Liver (tissue), 9 donors: ENCODE measurements around the gene AUNIP. TPM values are rescaled to one million over a fixed set of nuclear protein-coding genes. Genes with fewer than 3 reads are reported as not detected.

Source experiments
- DNase-seq: peaks from one replicate; pipeline ENCODE4 v3.0.0-alpha.2; 2017; ENCODE audit warnings: low spot score
- H3K27ac ChIP-seq, 2 donors: one replicate each; pipeline ENCODE4 v1.7.0; 2013; ENCODE audit warnings: inconsistent platforms in 2 of 2, low read length in 2 of 2, control low read depth in 1 of 2, low read depth in 1 of 2, mild to moderate bottlenecking in 1 of 2
- H3K27me3 ChIP-seq, 4 donors: one replicate each; pipeline versions ENCODE4 v1.6.1 to v1.7.0; 2013; ENCODE audit warnings: low read length in 3 of 4, inconsistent platforms in 1 of 4, mild to moderate bottlenecking in 1 of 4, moderate library complexity in 1 of 4; ENCODE audit not compliant: control insufficient read depth in 4 of 4, insufficient read depth in 4 of 4
- H3K36me3 ChIP-seq, 4 donors: one replicate each; pipeline versions ENCODE4 v1.6.1 to v1.7.0; 2013; ENCODE audit warnings: low read length in 3 of 4, mild to moderate bottlenecking in 3 of 4, low read depth in 1 of 4, moderate library complexity in 1 of 4; ENCODE audit not compliant: control insufficient read depth in 4 of 4, insufficient read depth in 3 of 4
- H3K4me1 ChIP-seq, 4 donors: one replicate each; pipeline versions ENCODE4 v1.6.1 to v1.7.0; 2013; ENCODE audit warnings: low read length in 3 of 4, mild to moderate bottlenecking in 3 of 4, moderate library complexity in 1 of 4; ENCODE audit not compliant: control insufficient read depth in 4 of 4, insufficient read depth in 4 of 4
- H3K4me3 ChIP-seq, 3 donors: one replicate each; pipeline versions ENCODE4 v1.6.1 to v1.7.0; 2013; ENCODE audit warnings: low read length in 3 of 3, control low read depth in 1 of 3, low read depth in 1 of 3, mild to moderate bottlenecking in 1 of 3
- H3K9ac ChIP-seq, 2 donors: one replicate each; pipeline ENCODE4 v1.7.0; 2013; ENCODE audit warnings: low read length in 2 of 2, mild to moderate bottlenecking in 2 of 2, moderate library complexity in 2 of 2, control low read depth in 1 of 2, low read depth in 1 of 2
- H3K9me3 ChIP-seq, 4 donors: one replicate each; pipeline versions ENCODE4 v1.6.1 to v1.7.0; 2013; ENCODE audit warnings: low read length in 3 of 4; ENCODE audit not compliant: control insufficient read depth in 4 of 4
- ATF3 ChIP-seq: IDR thresholded peaks from 2 replicates; pipeline ENCODE4 v1.6.1; 2016; ENCODE audit warnings: antibody characterized with exemption
- EGR1 ChIP-seq, 2 donors: IDR thresholded peaks; 2 replicates each; pipeline ENCODE4 v1.6.1; 2016 to 2018; ENCODE audit warnings: antibody characterized with exemption in 2 of 2, low read depth in 2 of 2
- FOXA1 ChIP-seq: IDR thresholded peaks from 2 replicates; pipeline ENCODE4 v1.6.1; 2016; ENCODE audit warnings: antibody characterized with exemption
- FOXA2 ChIP-seq: IDR thresholded peaks from 2 replicates; pipeline ENCODE4 v1.6.1; 2016; ENCODE audit warnings: antibody characterized with exemption
- GABPA ChIP-seq, 2 donors: IDR thresholded peaks in 1 of 2; conservative IDR thresholded peaks in 1 of 2; 2 replicates each; pipeline ENCODE4 v1.6.1; 2016; ENCODE audit warnings: antibody characterized with exemption in 2 of 2, mild to moderate bottlenecking in 1 of 2, moderate library complexity in 1 of 2
- HNF4A ChIP-seq, 2 donors: conservative IDR thresholded peaks; 2 replicates each; pipeline ENCODE4 v1.6.1; 2016; ENCODE audit warnings: antibody characterized with exemption in 2 of 2, mild to moderate bottlenecking in 2 of 2
- HNF4G ChIP-seq: IDR thresholded peaks from 2 replicates; pipeline ENCODE4 v1.6.1; 2016; ENCODE audit warnings: antibody characterized with exemption
- JUND ChIP-seq, 2 donors: IDR thresholded peaks; 2 replicates each; pipeline ENCODE4 v1.6.1; 2016; ENCODE audit warnings: antibody characterized with exemption in 2 of 2
- MAX ChIP-seq: IDR thresholded peaks from 2 replicates; pipeline ENCODE4 v1.6.1; 2016; ENCODE audit warnings: antibody characterized with exemption
- NR2F2 ChIP-seq: IDR thresholded peaks from 2 replicates; pipeline ENCODE4 v1.6.1; 2016; ENCODE audit warnings: antibody characterized with exemption
- RAD21 ChIP-seq, 2 donors: IDR thresholded peaks; 2 replicates each; pipeline ENCODE4 v1.6.1; 2016; ENCODE audit warnings: antibody characterized with exemption in 2 of 2, mild to moderate bottlenecking in 2 of 2
- REST ChIP-seq: IDR thresholded peaks from 2 replicates; pipeline ENCODE4 v1.6.1; 2016; ENCODE audit warnings: antibody characterized with exemption, mild to moderate bottlenecking
- RXRA ChIP-seq, 2 donors: IDR thresholded peaks; 2 replicates each; pipeline ENCODE4 v1.6.1; 2017 to 2018; ENCODE audit warnings: antibody characterized with exemption in 2 of 2, mild to moderate bottlenecking in 1 of 2
- SP1 ChIP-seq: IDR thresholded peaks from 2 replicates; pipeline ENCODE4 v1.6.1; 2018; ENCODE audit warnings: antibody characterized with exemption, mild to moderate bottlenecking
- TAF1 ChIP-seq: conservative IDR thresholded peaks from 2 replicates; pipeline ENCODE4 v1.6.1; 2016; ENCODE audit warnings: antibody characterized with exemption, mild to moderate bottlenecking
- YY1 ChIP-seq: IDR thresholded peaks from 2 replicates; pipeline ENCODE4 v1.6.1; 2016; ENCODE audit warnings: antibody characterized with exemption, mild to moderate bottlenecking
- WGBS: extraction: QIAGEN DNeasy Blood & Tissue Kit; methylation state at CpG from one replicate; pipeline ENCODE4 v1.1.7; 2013; 5-methylcytosine and 5-hydroxymethylcytosine counted together
- polyA plus RNA-seq, 2 donors: library from polyadenylated mRNA; stranded (reverse) in 1 of 2; unstranded in 1 of 2; fragments of 200-250 nt in 1 of 2; fragments of >200 nt in 1 of 2; fragmentation: Nextera tagmentation in 1 of 2; extraction: Ambion mirVana in 1 of 2; gene quantifications; one replicate each; pipeline versions ENCODE4 v1.2.1 to v1.2.3, GENCODE V29; 2013 to 2015
- total RNA-seq, 2 donors: library from RNA; depleted of rRNA; stranded (reverse); fragments of >200 nt; gene quantifications; one replicate each; pipeline ENCODE4 v1.2.3, GENCODE V29; 2014
- TF ChIP-seq, protein P1 (sequence below): IDR thresholded peaks from 2 replicates; pipeline ENCODE4 v1.6.1; 2016; ENCODE audit warnings: antibody characterized with exemption
- TF ChIP-seq, protein P2 (sequence below): fragments of 150-350 bp; IDR thresholded peaks from 2 replicates; pipeline ENCODE4 v1.5.1; 2017; ENCODE audit warnings: improper control_type of control experiment, low read depth, low read length; ENCODE audit not compliant: missing input control
- donor health status: healthy.
- donor health status: healthy.
- donor health status: healthy.
- donor health status: healthy.
- donor health status: healthy.

The AUNIP gene
- total and polyA plus RNA-seq, 4 donors = 0.18 to 9.0 (median 0.56) TPM; not detected in 1

DNA sequence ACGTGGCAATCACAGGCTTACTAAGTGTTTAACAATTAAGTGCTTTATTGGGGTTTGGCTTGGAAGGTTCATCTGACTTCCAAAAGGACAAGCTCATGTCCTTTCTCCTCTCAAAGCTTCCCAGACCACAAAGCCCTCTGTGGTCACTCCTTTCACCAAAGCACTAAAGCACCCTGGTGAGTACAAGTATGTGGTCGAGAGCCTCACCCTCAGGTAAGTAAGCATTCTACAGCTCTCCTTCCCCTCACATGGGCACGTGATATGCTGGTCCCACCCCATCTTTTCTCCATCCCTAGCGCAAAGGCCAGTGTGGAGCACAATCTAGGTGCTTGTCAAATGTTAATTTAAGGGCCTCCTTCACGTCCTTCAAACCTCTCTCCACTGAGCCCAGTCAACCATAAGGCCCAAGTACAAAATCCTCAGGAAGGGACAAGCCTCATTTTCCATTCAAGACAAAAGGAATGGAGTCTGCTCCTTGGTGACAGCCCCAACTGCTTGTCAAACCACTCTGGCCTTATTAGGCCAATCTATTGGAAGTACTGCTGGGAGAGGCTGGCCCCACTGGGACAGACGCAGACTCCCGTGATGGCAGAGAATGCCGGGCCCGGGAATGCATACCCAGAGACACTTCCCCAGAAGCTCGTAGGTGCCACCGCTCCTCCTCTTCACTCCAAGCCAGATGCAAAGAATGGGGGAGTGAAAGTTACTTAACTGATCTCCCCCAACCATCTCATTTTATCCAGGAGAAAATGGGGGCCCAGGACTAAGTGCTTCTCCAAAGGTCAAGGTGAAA lies 39.2 kb upstream of the AUNIP start:
- H3K9ac ChIP-seq = no peak overlapping the region
- no peaks in the 10 kb centered on the region for H3K36me3 ChIP-seq
- H3K4me1 ChIP-seq = peaks cover 0 to 10% (median 6%) of the 10 kb centered on the region in 4 donors
- H3K9me3 ChIP-seq = no peaks in the 10 kb centered on the region
- no peak for DNase-seq
- no peak overlapping the region for H3K4me3 ChIP-seq
- H3K27me3 ChIP-seq = no peaks in the 10 kb centered on the region
- TF ChIP-seq SP1 = no peak
- TF ChIP-seq HNF4G = no peak
- no peak for TF ChIP-seq NR2F2
- TF ChIP-seq TAF1 = no peak
- TF ChIP-seq REST = no peak
- TF ChIP-seq FOXA1 = no peak
- TF ChIP-seq RXRA (IDR thresholded peaks at IDR 0.05) = no peak
- TF ChIP-seq MAX = no peak
- TF ChIP-seq, protein P1, sequence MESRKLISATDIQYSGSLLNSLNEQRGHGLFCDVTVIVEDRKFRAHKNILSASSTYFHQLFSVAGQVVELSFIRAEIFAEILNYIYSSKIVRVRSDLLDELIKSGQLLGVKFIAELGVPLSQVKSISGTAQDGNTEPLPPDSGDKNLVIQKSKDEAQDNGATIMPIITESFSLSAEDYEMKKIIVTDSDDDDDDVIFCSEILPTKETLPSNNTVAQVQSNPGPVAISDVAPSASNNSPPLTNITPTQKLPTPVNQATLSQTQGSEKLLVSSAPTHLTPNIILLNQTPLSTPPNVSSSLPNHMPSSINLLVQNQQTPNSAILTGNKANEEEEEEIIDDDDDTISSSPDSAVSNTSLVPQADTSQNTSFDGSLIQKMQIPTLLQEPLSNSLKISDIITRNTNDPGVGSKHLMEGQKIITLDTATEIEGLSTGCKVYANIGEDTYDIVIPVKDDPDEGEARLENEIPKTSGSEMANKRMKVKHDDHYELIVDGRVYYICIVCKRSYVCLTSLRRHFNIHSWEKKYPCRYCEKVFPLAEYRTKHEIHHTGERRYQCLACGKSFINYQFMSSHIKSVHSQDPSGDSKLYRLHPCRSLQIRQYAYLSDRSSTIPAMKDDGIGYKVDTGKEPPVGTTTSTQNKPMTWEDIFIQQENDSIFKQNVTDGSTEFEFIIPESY = no peak
- TF ChIP-seq GABPA (IDR thresholded peaks at IDR 0.05 in 1 of 2, conservative IDR thresholded peaks at IDR 0.05 in 1 of 2) = no peak
- TF ChIP-seq FOXA2 = no peak
- TF ChIP-seq ATF3 = no peak
- TF ChIP-seq HNF4A (conservative IDR thresholded peaks at IDR 0.05) = no peak
- TF ChIP-seq, protein P2, sequence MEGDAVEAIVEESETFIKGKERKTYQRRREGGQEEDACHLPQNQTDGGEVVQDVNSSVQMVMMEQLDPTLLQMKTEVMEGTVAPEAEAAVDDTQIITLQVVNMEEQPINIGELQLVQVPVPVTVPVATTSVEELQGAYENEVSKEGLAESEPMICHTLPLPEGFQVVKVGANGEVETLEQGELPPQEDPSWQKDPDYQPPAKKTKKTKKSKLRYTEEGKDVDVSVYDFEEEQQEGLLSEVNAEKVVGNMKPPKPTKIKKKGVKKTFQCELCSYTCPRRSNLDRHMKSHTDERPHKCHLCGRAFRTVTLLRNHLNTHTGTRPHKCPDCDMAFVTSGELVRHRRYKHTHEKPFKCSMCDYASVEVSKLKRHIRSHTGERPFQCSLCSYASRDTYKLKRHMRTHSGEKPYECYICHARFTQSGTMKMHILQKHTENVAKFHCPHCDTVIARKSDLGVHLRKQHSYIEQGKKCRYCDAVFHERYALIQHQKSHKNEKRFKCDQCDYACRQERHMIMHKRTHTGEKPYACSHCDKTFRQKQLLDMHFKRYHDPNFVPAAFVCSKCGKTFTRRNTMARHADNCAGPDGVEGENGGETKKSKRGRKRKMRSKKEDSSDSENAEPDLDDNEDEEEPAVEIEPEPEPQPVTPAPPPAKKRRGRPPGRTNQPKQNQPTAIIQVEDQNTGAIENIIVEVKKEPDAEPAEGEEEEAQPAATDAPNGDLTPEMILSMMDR = no peak
- TF ChIP-seq YY1 = no peak
- TF ChIP-seq EGR1 (IDR thresholded peaks at IDR 0.05; ENCODE audit: low read depth in 2 of 2) = no peak
- TF ChIP-seq RAD21 (IDR thresholded peaks at IDR 0.05) = no peak
- TF ChIP-seq JUND (IDR thresholded peaks at IDR 0.05) = no peak
- H3K27ac ChIP-seq = no peak overlapping the region
- WGBS = 97% methylated on average over 11 of the region's 11 CpGs
